Fibroblast of skin of back (primary cell): ENCODE data around the gene ST14.
"Not testable (repeated sequence)": the region's sequence is repeated elsewhere in the genome, so short reads cannot be mapped to it uniquely, and the experiment has no call there.

Source experiments
- DNase-seq: peaks from one replicate; pipeline ENCODE4 v3.0.0-alpha.2; 2013

Gene ST14

DNA sequence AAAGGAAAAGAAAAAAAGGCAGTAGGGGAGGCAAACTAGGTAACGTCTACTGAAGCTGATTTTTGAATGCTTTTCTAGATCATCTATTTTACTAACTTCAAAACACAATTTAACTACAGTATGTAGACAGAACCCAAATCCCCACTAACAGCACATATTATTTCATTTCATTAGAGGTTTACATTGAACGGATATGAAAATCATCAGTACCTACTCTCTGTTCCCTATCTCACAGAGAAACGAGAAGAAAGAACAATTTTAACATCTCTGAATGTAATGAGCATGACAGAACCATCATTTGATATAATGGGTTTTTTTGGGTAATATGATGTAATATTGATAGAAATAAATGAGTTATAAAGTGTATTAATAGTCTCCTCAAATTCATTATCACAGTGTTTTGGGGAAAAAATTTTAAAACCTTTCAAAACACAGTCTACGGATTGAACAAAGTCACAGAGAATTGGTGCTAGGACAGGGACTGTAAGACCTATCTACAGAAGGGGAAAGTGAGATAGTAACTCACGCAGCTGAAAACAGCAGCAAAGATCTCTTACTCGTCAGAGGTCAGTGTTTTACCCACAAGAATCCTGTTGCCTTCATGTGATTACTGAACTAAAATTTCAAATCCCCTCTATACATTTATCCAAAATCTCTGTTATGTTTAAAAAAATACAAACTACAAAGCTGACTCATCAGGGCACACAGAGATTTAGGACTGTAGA, 77.9 kb downstream of the ST14 start:
- DNase-seq = no peak

DNA sequence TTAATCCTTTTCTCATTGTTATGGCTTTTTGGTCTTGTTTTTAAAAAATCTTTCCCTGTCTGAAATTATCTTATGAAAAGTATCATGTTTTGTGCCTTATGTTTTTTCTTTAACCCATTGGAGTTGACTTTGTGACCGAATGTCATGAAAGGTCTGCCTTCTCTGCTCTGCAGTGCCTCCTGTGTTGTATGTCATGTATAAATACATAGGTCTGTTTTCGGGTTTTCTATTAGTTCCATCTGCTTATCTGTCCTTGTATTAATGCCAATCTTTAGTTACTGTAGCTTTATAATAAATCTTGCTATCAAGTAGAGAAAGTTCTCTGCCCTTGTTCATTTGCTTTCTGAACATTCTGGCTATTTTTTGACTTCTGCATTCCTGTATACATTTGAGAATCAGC, 82.1 kb downstream of the ST14 start:
- DNase-seq = no peak

GRCh38 chr11:130243816-130244215, 84.2 kb downstream of the ST14 start:
- DNase-seq = no peak

- DNase-seq = no peak
These were observed 85.3 kb downstream of the ST14 start for GRCh38 chr11:130244848-130245247.

DNA sequence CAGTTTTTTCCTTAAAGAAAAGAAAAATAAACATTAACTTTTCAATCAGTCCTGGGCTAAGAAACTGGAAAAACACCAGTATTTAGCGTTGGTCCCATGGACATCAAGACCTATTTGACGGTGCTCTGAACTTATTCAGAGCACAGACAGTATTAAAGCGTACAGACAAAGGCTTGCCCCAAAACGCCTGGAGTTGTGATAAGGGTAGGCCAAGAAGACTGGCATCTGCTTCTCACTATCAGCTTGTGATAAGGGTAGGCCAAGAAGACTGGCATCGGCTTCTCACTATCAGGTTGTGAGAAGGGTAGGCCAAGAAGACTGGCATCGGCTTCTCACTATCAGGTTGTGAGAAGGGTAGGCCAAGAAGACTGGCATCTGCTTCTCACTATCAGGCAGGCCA, 85.8 kb downstream of the ST14 start:
- DNase-seq = not testable (repeated sequence)

- DNase-seq = no peak
These were observed 86.7 kb downstream of the ST14 start for GRCh38 chr11:130246270-130246669.

GRCh38 chr11:130246738-130247137, 87.2 kb downstream of the ST14 start:
- peak; percentile 36 for DNase-seq

- DNase-seq = no peak
These were observed 87.7 kb downstream of the ST14 start for GRCh38 chr11:130247319-130247718.

DNA sequence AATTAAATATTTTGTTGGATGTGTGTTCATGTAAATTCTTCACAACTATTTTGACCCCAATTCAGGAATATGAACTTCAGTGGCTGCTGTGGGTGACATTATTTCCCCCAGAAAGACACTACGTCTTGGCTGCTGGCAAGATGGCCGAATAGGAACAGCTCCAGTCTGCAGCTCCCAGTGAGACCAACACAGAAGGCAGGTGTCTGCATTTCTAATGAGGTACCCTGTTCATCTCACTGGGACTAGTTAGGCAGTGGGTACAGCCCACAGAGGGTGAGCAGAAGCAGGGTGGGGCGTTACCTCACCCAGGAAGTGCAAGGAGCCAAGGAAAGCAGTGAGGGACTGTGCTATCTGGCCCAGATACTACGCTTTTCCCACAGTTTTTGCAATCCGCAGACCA, 89.8 kb downstream of the ST14 start:
- no peak for DNase-seq

GRCh38 chr11:130249929-130250328, 90.3 kb downstream of the ST14 start:
- not testable (repeated sequence) for DNase-seq

DNA sequence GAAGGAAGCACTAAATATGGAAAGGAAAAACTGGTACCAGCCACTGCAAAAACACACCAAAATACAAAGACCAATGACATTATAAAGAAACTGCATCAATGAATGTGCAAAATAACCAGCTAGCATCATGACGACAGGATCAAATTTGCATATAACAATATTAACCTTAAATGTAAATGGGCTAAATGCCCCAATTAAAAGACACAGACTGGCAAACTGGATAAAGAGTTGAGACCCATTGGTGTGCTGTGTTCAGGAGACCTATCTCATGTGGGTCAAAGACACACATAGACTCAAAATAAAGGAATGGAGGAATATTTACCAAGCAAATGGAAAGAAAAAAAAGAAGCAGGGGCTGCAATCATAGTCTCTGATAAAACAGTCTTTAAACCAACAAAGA, 92.2 kb downstream of the ST14 start:
- DNase-seq = not testable (repeated sequence)
